Transverse colon (tissue), 4 donors: ENCODE measurements around the gene KRT84. TPM values are rescaled to one million over a fixed set of nuclear protein-coding genes. Genes with fewer than 3 reads are reported as not detected.

Experiments
- DNase-seq: peaks from one replicate; pipeline ENCODE4 v3.0.0-alpha.2; 2019
- H3K27ac ChIP-seq, 4 donors: fragments of 200-600 bp; sonication (generic); 2 replicates each; pipeline ENCODE4 v1.5.1; 2016 to 2018; ENCODE audit warnings: inconsistent platforms in 4 of 4
- H3K27me3 ChIP-seq: fragments of 200-600 bp; sonication (generic); 2 replicates; pipeline ENCODE4 v1.5.1; 2017; ENCODE audit warnings: inconsistent platforms
- H3K36me3 ChIP-seq, 4 donors: fragments of 200-600 bp; sonication (generic); 2 replicates each; pipeline ENCODE4 v1.5.1; 2017 to 2019; ENCODE audit warnings: inconsistent platforms in 4 of 4
- H3K4me1 ChIP-seq, 4 donors: fragments of 200-600 bp; sonication (generic); 2 replicates each; pipeline ENCODE4 v1.5.1; 2017 to 2020; ENCODE audit warnings: inconsistent platforms in 4 of 4
- H3K4me3 ChIP-seq, 4 donors: fragments of 200-600 bp; sonication (generic); 1 replicate in 1 of 4; 2 replicates in 3 of 4; pipeline versions ENCODE4 v1.5.1 to v1.6.1; 2017 to 2019; ENCODE audit warnings: inconsistent platforms in 4 of 4
- H3K9me3 ChIP-seq, 2 donors: fragments of 200-600 bp; sonication (generic); 2 replicates each; pipeline ENCODE4 v1.5.1; 2017 to 2019; ENCODE audit warnings: inconsistent platforms in 2 of 2
- CTCF ChIP-seq, 5 experiments: fragments of 200-600 bp in 3 of 5; fragments of 450-650 bp in 2 of 5; sonication (generic) in 3 of 5; IDR thresholded peaks; 1 replicate in 2 of 5; 2 replicates in 3 of 5; pipeline ENCODE4 v1.5.1; 2016 to 2017; ENCODE audit warnings: antibody characterized with exemption in 5 of 5, inconsistent platforms in 3 of 5, mild to moderate bottlenecking in 2 of 5, moderate library complexity in 1 of 5
- EP300 ChIP-seq: sonication (generic); formaldehyde crosslinking; IDR thresholded peaks from one replicate; pipeline ENCODE4 v1.6.1; 2017; ENCODE audit warnings: antibody characterized with exemption, low read depth
- POLR2A ChIP-seq: fragments of 450-650 bp; IDR thresholded peaks from one replicate; pipeline ENCODE4 v1.6.1; 2016; ENCODE audit warnings: antibody characterized with exemption, mild to moderate bottlenecking, moderate library complexity
- POLR2AphosphoS5 ChIP-seq, 3 donors: sonication (generic); formaldehyde crosslinking; IDR thresholded peaks; one replicate each; pipeline ENCODE4 v1.6.1; 2016; ENCODE audit warnings: antibody characterized with exemption in 3 of 3
- WGBS, 2 donors: methylation state at CpG; one replicate each; pipeline ENCODE4 v1.1.5; 2018; ENCODE audit warnings: low coverage in 1 of 2; 5-methylcytosine and 5-hydroxymethylcytosine counted together
- in situ Hi-C, 4 donors: fragments of 200-750 bp; cut with MboI; loops; one replicate each; pipeline versions ENCODE4 v1.15.0 to v1.15.1; 2017; ENCODE audit warnings: low sequenced_read_pairs in 3 of 4, low pct_ligation_motif_present in 1 of 4, low pct_unique_long_range_greater_than_20kb in 1 of 4
- intact Hi-C: fragments of 100-400 bp; cut with DNase I; formaldehyde crosslinking; loops from one replicate; pipeline ENCODE4 v1.15.1; 2023; ENCODE audit warnings: low total_unique reads
- total RNA-seq, 4 donors: library from RNA; depleted of rRNA; stranded (reverse); fragments of >200 nt; gene quantifications; one replicate each; pipeline ENCODE4 v1.1.0, GENCODE V29; 2016

Gene KRT84
- total RNA-seq, 4 donors from 2014 or later, result not detected

GRCh38 chr12:52360106-52360662 lies 25.3 kb downstream of the KRT84 start:
- Histone ChIP-seq H3K27ac (no peak overlapping the region), H3K4me1 (no peaks in the 10 kb centered on the region), H3K9me3 (no peaks in the 10 kb centered on the region), H3K27me3 (no peaks in the 10 kb centered on the region), H3K36me3 (no peaks in the 10 kb centered on the region), H3K4me3 (no peak overlapping the region)
- WGBS, 2 donors, result 41 to 81% methylated on average over 3 to 7 of the region's 7 CpGs
- no peak for TF ChIP-seq EP300
- TF ChIP-seq CTCF (IDR thresholded peaks at IDR 0.05), result no peak
- no peak for TF ChIP-seq POLR2A
- in situ Hi-C loops, result no loop called here
- DNase-seq, result no peak
- intact Hi-C loops, result no loop called here

GRCh38 chr12:52359621-52360061 lies 25.8 kb downstream of the KRT84 start:
- no peak for DNase-seq
- no peak for TF ChIP-seq CTCF (IDR thresholded peaks at IDR 0.05)
- no peak for TF ChIP-seq POLR2A
- no peak for TF ChIP-seq POLR2AphosphoS5 (IDR thresholded peaks at IDR 0.05)
- TF ChIP-seq EP300, result no peak
- H3K27ac ChIP-seq, result no peak overlapping the region
- no peaks in the 10 kb centered on the region for H3K27me3 ChIP-seq
- H3K36me3 ChIP-seq, result no peaks in the 10 kb centered on the region
- no peaks in the 10 kb centered on the region for H3K4me1 ChIP-seq
- intact Hi-C loops, result no loop called here
- WGBS, 2 donors, result 86 to 88% methylated on average over 3 to 5 of the region's 5 CpGs
- no peak overlapping the region for H3K4me3 ChIP-seq
- in situ Hi-C loops, result no loop called here
- H3K9me3 ChIP-seq, result no peaks in the 10 kb centered on the region

- no peaks in the 10 kb centered on the region for H3K27me3 ChIP-seq
- intact Hi-C loops, result no loop called here
- H3K4me1 ChIP-seq, result no peaks in the 10 kb centered on the region
- in situ Hi-C loops, result no loop called here
- no peaks in the 10 kb centered on the region for H3K36me3 ChIP-seq
- TF ChIP-seq POLR2AphosphoS5 (IDR thresholded peaks at IDR 0.05), result no peak
- no peak for TF ChIP-seq POLR2A
- TF ChIP-seq CTCF (IDR thresholded peaks at IDR 0.05), result no peak
- TF ChIP-seq EP300, result no peak
- no peak for DNase-seq
- no peaks in the 10 kb centered on the region for H3K9me3 ChIP-seq
- WGBS, 2 donors, result 40 to 71% methylated on average over 2 to 5 of the region's 5 CpGs
- H3K4me3 ChIP-seq, result no peak overlapping the region
- H3K27ac ChIP-seq, result no peak overlapping the region
These were observed 26.7 kb downstream of the KRT84 start for GRCh38 chr12:52358575-52359350.

- in situ Hi-C loops, result no loop called here
- intact Hi-C loops, result no loop called here
- TF ChIP-seq CTCF (IDR thresholded peaks at IDR 0.05) (no peak), POLR2A (no peak), EP300 (no peak), POLR2AphosphoS5 (IDR thresholded peaks at IDR 0.05) (no peak)
- WGBS, 2 donors, result 90% methylated on average over 19 of the region's 20 CpGs; no CpG with 5 or more reads in 1 of the 2 donors
- no peaks in the 10 kb centered on the region for H3K4me1 ChIP-seq
- H3K9me3 ChIP-seq, result no peaks in the 10 kb centered on the region
- DNase-seq, result no peak
- no peak overlapping the region for H3K4me3 ChIP-seq
- no peak overlapping the region for H3K27ac ChIP-seq
- no peaks in the 10 kb centered on the region for H3K36me3 ChIP-seq
- no peaks in the 10 kb centered on the region for H3K27me3 ChIP-seq
These were observed 28.5 kb downstream of the KRT84 start for GRCh38 chr12:52356762-52357580.
